Right lobe of liver (tissue), 6 donors: ENCODE results near the gene TRIP6. TPM values are rescaled to one million over a fixed set of nuclear protein-coding genes. Genes with fewer than 3 reads are reported as not detected.
"Not testable (repeated sequence)": the region's sequence is repeated elsewhere in the genome, so short reads cannot be mapped to it uniquely, and the experiment has no call there.

Source experiments
- ATAC-seq, 4 donors: fragments of 200-7000 bp; cut with Tn5 transposase; one replicate each; pipeline ENCODE4 v1.9.1; 2020; ENCODE audit warnings: mild to moderate bottlenecking in 4 of 4, moderate library complexity in 4 of 4
- DNase-seq, 3 donors: peaks; one replicate each; pipeline ENCODE4 v3.0.0-alpha.2; 2020
- H3K27ac ChIP-seq, 3 donors: fragments of 200-600 bp; one replicate each; pipeline ENCODE4 v1.8.0; 2022
- H3K27me3 ChIP-seq, 2 donors: fragments of 200-600 bp; one replicate each; pipeline ENCODE4 v1.8.0; 2022
- H3K36me3 ChIP-seq, 4 donors: fragments of 200-600 bp; sonication (generic) in 1 of 4; one replicate each; pipeline versions ENCODE4 v1.5.1 to v1.8.0; 2017 to 2022; ENCODE audit warnings: control low read depth in 1 of 4
- H3K4me1 ChIP-seq, 4 donors: fragments of 200-600 bp; sonication (generic) in 1 of 4; one replicate each; pipeline versions ENCODE4 v1.5.1 to v1.8.0; 2017 to 2022; ENCODE audit warnings: control low read depth in 1 of 4
- H3K4me3 ChIP-seq, 3 donors: fragments of 200-600 bp; one replicate each; pipeline ENCODE4 v1.8.0; 2022
- H3K9me3 ChIP-seq, 4 donors: fragments of 200-600 bp; sonication (generic) in 1 of 4; one replicate each; pipeline versions ENCODE4 v1.5.1 to v1.8.0; 2017 to 2022; ENCODE audit warnings: control low read depth in 1 of 4
- POLR2A ChIP-seq: fragments of 450-650 bp; IDR thresholded peaks from one replicate; pipeline ENCODE4 v1.6.1; 2017; ENCODE audit warnings: antibody characterized with exemption, mild to moderate bottlenecking
- WGBS: methylation state at CpG from one replicate; pipeline ENCODE4 v1.1.6; 2018; ENCODE audit warnings: low coverage, low lambda C conversion rate; ENCODE audit not compliant: insufficient coverage; ENCODE audit errors: missing lambda C conversion rate; 5-methylcytosine and 5-hydroxymethylcytosine counted together
- intact Hi-C, 2 donors: fragments of 100-400 bp; cut with DNase I; formaldehyde crosslinking; loops; one replicate each; pipeline versions ENCODE4 v1.11.2 to v1.14.1; 2022
- total RNA-seq, 6 experiments: library from RNA; depleted of rRNA in 2 of 6; stranded (reverse); fragments of >200 nt in 2 of 6; fragmentation: NEBNext Ultra II Directional in 3 of 6; extraction: Animal tissue kit (Norgen Biotek cat#: 25700) in 3 of 6; gene quantifications; one replicate each; pipeline versions ENCODE4 v1.1.0 to v1.2.4, GENCODE V29; 2016 to 2023
- TF ChIP-seq, protein P1 (sequence below), 4 donors: fragments of 200-600 bp in 3 of 4; fragments of 450-650 bp in 1 of 4; IDR thresholded peaks; one replicate each; pipeline versions ENCODE4 v1.5.1 to v1.8.0; 2016 to 2022; ENCODE audit warnings: antibody characterized with exemption in 4 of 4, mild to moderate bottlenecking in 2 of 4
- donor health status: DM: no; HTN: yes; CAD: no.
- donor health status: DM: no; HTN: no; CAD: no.
- donor health status: DM: no; HTN: no; CAD: no.
- donor health status: DM: no; HTN: yes; CAD: no.
- donor health status: DM: no; HTN: yes; CAD: no.

The TRIP6 gene
- total RNA-seq, 6 experiments from 2014 or later, result 21.4 to 58.6 (median 43.2) TPM

DNA sequence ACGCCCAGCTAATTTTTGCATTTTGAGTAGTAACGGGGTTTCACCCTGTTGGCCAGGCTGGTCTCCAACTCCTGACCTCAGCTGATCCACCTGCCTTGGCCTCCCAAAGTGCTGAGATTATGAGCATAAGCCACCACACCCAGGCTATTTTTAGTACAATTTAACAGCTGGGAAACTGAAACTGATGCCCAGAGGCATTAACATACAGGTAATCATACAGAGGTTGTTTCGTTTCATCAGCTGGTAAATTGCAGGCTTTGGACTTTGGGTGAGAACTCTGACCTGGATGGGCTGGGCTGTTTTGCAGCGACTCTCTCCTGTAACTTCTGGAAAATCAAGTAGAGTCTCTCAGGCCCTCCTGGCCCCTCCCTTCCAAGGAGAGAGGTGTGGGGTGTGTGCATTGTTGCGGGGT, 34.7 kb downstream of the TRIP6 start:
- Histone ChIP-seq H3K9me3 (no peaks in the 10 kb centered on the region), H3K4me1 (peaks cover 0 to 20% (median 0%) of the 10 kb centered on the region in 4 donors), H3K36me3 (no peaks in the 10 kb centered on the region), H3K4me3 (no peak overlapping the region), H3K27ac (peak overlapping the region; percentile 38 to 80 (median 71)), H3K27me3 (no peaks in the 10 kb centered on the region)
- intact Hi-C loops, result no loop called here
- peak in 1 of 3 donors; percentile 71 for DNase-seq
- peak; percentile 66 to 78 (median 74) for ATAC-seq
- 42% methylated on average over 4 of the region's 5 CpGs for WGBS
- TF ChIP-seq, protein P1, sequence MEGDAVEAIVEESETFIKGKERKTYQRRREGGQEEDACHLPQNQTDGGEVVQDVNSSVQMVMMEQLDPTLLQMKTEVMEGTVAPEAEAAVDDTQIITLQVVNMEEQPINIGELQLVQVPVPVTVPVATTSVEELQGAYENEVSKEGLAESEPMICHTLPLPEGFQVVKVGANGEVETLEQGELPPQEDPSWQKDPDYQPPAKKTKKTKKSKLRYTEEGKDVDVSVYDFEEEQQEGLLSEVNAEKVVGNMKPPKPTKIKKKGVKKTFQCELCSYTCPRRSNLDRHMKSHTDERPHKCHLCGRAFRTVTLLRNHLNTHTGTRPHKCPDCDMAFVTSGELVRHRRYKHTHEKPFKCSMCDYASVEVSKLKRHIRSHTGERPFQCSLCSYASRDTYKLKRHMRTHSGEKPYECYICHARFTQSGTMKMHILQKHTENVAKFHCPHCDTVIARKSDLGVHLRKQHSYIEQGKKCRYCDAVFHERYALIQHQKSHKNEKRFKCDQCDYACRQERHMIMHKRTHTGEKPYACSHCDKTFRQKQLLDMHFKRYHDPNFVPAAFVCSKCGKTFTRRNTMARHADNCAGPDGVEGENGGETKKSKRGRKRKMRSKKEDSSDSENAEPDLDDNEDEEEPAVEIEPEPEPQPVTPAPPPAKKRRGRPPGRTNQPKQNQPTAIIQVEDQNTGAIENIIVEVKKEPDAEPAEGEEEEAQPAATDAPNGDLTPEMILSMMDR (IDR thresholded peaks at IDR 0.05), result no peak
- no peak for TF ChIP-seq POLR2A

GRCh38 chr7:100902638-100903037, 35.5 kb downstream of the TRIP6 start:
- peaks cover 0 to 20% (median 0%) of the 10 kb centered on the region in 4 donors for H3K4me1 ChIP-seq
- H3K27ac ChIP-seq, result peak overlapping the region in 2 of 3 donors; percentile 71 to 80
- H3K36me3 ChIP-seq, result no peaks in the 10 kb centered on the region
- TF ChIP-seq POLR2A, result no peak
- TF ChIP-seq, protein P1 (IDR thresholded peaks at IDR 0.05), result no peak
- 89% methylated on average over 6 of the region's 7 CpGs for WGBS
- DNase-seq, result no peak
- no peaks in the 10 kb centered on the region for H3K27me3 ChIP-seq
- intact Hi-C loops, result no loop called here
- H3K9me3 ChIP-seq, result no peaks in the 10 kb centered on the region
- ATAC-seq, result no peak
- H3K4me3 ChIP-seq, result no peak overlapping the region

DNA sequence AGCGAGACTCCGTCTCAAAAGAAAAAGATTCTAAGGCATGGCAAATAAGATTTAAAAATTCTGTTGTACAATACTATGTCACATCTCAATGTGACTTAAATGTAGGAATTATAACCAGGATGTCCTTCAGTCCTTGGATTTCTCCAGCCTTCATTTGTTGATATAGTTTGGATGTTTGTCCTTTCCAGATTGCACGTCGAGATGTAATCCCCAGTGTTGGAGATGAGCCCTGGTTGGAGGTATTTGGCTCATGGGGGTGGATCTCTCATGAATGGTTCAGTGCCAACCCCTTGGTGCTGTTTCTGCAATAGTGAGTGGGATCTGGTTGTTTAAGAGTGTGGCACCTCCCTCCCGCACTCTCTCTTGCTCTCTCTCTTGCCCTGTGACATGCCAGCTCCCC, 41.3 kb downstream of the TRIP6 start:
- TF ChIP-seq, protein P1 (IDR thresholded peaks at IDR 0.05), result no peak
- TF ChIP-seq POLR2A, result no peak
- DNase-seq (no peak), ATAC-seq (no peak)
- H3K4me1 ChIP-seq, result peaks cover 0 to 13% (median under 1%) of the 10 kb centered on the region in 4 donors
- H3K9me3 ChIP-seq, result no peaks in the 10 kb centered on the region
- intact Hi-C loops, result no loop called here
- H3K4me3 ChIP-seq, result no peak overlapping the region
- H3K27ac ChIP-seq, result no peak overlapping the region
- H3K27me3 ChIP-seq, result no peaks in the 10 kb centered on the region
- WGBS, result 61% methylated on average over 4 of the region's 5 CpGs
- no peaks in the 10 kb centered on the region for H3K36me3 ChIP-seq

GRCh38 chr7:100910443-100910842, 43.3 kb downstream of the TRIP6 start:
- peaks cover 0 to 27% (median 8%) of the 10 kb centered on the region in 4 donors for H3K4me1 ChIP-seq
- H3K4me3 ChIP-seq, H3K27ac ChIP-seq, intact Hi-C loops, H3K36me3 ChIP-seq, ATAC-seq, H3K9me3 ChIP-seq, H3K27me3 ChIP-seq, DNase-seq: not testable (repeated sequence)
- WGBS, result 61% methylated on average over 4 of the region's 7 CpGs

DNA sequence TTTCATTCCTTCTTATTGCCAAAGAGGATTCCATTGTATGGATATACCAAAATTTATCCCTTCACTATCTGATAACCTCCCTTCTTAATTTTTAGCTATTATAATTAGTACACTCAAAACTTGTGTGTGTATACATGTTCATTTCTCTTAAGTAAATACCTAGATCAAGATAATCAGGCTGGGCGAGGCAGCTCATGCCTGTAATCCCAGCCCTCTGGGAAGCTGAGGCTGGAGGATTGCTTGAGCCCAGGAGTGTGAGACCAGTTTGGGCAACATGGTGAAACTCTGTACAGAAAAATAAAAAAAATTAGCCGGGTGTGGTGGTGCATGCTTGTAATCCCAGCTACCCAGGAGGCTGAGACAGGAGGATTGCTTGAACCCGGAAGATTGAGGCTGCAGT, 44.3 kb downstream of the TRIP6 start:
- Histone ChIP-seq H3K4me3 (no peak overlapping the region), H3K4me1 (peaks cover 0 to 33% (median 14%) of the 10 kb centered on the region in 4 donors), H3K27me3 (no peaks in the 10 kb centered on the region), H3K36me3 (no peaks in the 10 kb centered on the region), H3K9me3 (no peaks in the 10 kb centered on the region), H3K27ac (no peak overlapping the region)
- TF ChIP-seq POLR2A, result no peak
- TF ChIP-seq, protein P1 (IDR thresholded peaks at IDR 0.05), result no peak
- WGBS, result 81% methylated on average over 3 of the region's 3 CpGs
- no peak for DNase-seq
- intact Hi-C loops, result no loop called here
- ATAC-seq, result no peak
